Esophagus muscularis mucosa (tissue), 4 donors: ENCODE measurements around the gene ACIN1. TPM values are rescaled to one million over a fixed set of nuclear protein-coding genes. Genes with fewer than 3 reads are reported as not detected.

ENCODE experiments used
- DNase-seq: peaks from one replicate; pipeline ENCODE4 v3.0.0-alpha.2; 2017; ENCODE audit errors: extremely low spot score
- H3K27ac ChIP-seq, 4 donors: fragments of 200-600 bp; sonication (generic); replicated peaks in 1 of 4; 1 replicate in 3 of 4; 2 replicates in 1 of 4; pipeline ENCODE4 v1.5.1; 2016 to 2019; ENCODE audit warnings: mild to moderate bottlenecking in 1 of 4
- H3K27me3 ChIP-seq, 4 donors: fragments of 200-600 bp; sonication (generic); one replicate each; pipeline versions ENCODE4 v1.5.1 to v1.6.0; 2016 to 2019
- H3K36me3 ChIP-seq, 4 donors: fragments of 200-600 bp; sonication (generic); one replicate each; pipeline ENCODE4 v1.5.1; 2016 to 2019
- H3K4me1 ChIP-seq, 4 donors: fragments of 200-600 bp; sonication (generic); one replicate each; pipeline ENCODE4 v1.5.1; 2016 to 2019
- H3K4me3 ChIP-seq, 4 donors: fragments of 200-600 bp; sonication (generic); 1 replicate in 2 of 4; 2 replicates in 2 of 4; pipeline ENCODE4 v1.5.1; 2016 to 2019; ENCODE audit warnings: mild to moderate bottlenecking in 4 of 4, moderate library complexity in 1 of 4
- H3K9me3 ChIP-seq, 4 donors: fragments of 200-600 bp; sonication (generic); 1 replicate in 3 of 4; 2 replicates in 1 of 4; pipeline ENCODE4 v1.5.1; 2016 to 2019
- CTCF ChIP-seq, 3 experiments: fragments of 200-600 bp in 2 of 3; fragments of 450-650 bp in 1 of 3; sonication (generic) in 2 of 3; IDR thresholded peaks; one replicate each; pipeline ENCODE4 v1.5.1; 2017 to 2019; ENCODE audit warnings: antibody characterized with exemption in 3 of 3, mild to moderate bottlenecking in 2 of 3, moderate library complexity in 1 of 3
- EP300 ChIP-seq: sonication (generic); formaldehyde crosslinking; IDR thresholded peaks from one replicate; pipeline ENCODE4 v1.6.1; 2017; ENCODE audit warnings: antibody characterized with exemption
- POLR2A ChIP-seq: fragments of 450-650 bp; IDR thresholded peaks from one replicate; pipeline ENCODE4 v1.6.1; 2017; ENCODE audit warnings: antibody characterized with exemption, moderate library complexity, mild to moderate bottlenecking, low read depth
- POLR2AphosphoS5 ChIP-seq, 2 donors: sonication (generic); formaldehyde crosslinking; IDR thresholded peaks; one replicate each; pipeline ENCODE4 v1.6.1; 2017; ENCODE audit warnings: antibody characterized with exemption in 2 of 2
- WGBS: methylation state at CpG from one replicate; pipeline ENCODE4 v1.1.5; 2018; 5-methylcytosine and 5-hydroxymethylcytosine counted together
- intact Hi-C: fragments of 100-400 bp; cut with DNase I; formaldehyde crosslinking; loops from one replicate; pipeline ENCODE4 v1.15.1; 2023
- total RNA-seq, 4 donors: library from RNA; depleted of rRNA; stranded (reverse); fragments of >200 nt; gene quantifications; one replicate each; pipeline versions ENCODE4 v1.1.0 to v1.2.1, GENCODE V29; 2016

ACIN1 gene
- total RNA-seq, 4 donors from 2014 or later: 60.1 to 101 (median 89.5) TPM

- Histone ChIP-seq H3K4me1 (peaks cover 0 to 22% (median 11%) of the 10 kb centered on the region in 4 donors), H3K27me3 (no peaks in the 10 kb centered on the region), H3K27ac (no peak overlapping the region), H3K9me3 (no peaks in the 10 kb centered on the region), H3K36me3 (peaks cover 11 to 52% (median 45%) of the 10 kb centered on the region in 4 donors), H3K4me3 (no peak overlapping the region)
- intact Hi-C loops: no loop called here
- 64% methylated on average over 7 of the region's 7 CpGs for WGBS
- TF ChIP-seq POLR2AphosphoS5 (IDR thresholded peaks at IDR 0.05): no peak
- TF ChIP-seq EP300: no peak
- TF ChIP-seq CTCF (IDR thresholded peaks at IDR 0.05): no peak
- TF ChIP-seq POLR2A: no peak
- DNase-seq: no peak
Observed at GRCh38 chr14:23024612-23025075, 70.3 kb downstream of the ACIN1 start.

GRCh38 chr14:23023795-23024152 lies 71.2 kb downstream of the ACIN1 start:
- WGBS: 90% methylated on average over 2 of the region's 2 CpGs
- DNase-seq: no peak
- Histone ChIP-seq H3K9me3 (no peaks in the 10 kb centered on the region), H3K4me3 (no peak overlapping the region), H3K27me3 (no peaks in the 10 kb centered on the region), H3K36me3 (peaks cover 11 to 44% (median 36%) of the 10 kb centered on the region in 4 donors), H3K4me1 (peaks cover 0 to 16% (median 6%) of the 10 kb centered on the region in 4 donors), H3K27ac (no peak overlapping the region)
- intact Hi-C loops: no loop called here
- no peak for TF ChIP-seq EP300
- TF ChIP-seq POLR2A: no peak
- no peak for TF ChIP-seq POLR2AphosphoS5 (IDR thresholded peaks at IDR 0.05)
- no peak for TF ChIP-seq CTCF (IDR thresholded peaks at IDR 0.05)

GRCh38 chr14:23023022-23023794 lies 71.7 kb downstream of the ACIN1 start:
- no peak for TF ChIP-seq CTCF (IDR thresholded peaks at IDR 0.05)
- peaks cover 0 to 10% (median 4%) of the 10 kb centered on the region in 4 donors for H3K4me1 ChIP-seq
- peaks cover 11 to 38% (median 32%) of the 10 kb centered on the region in 4 donors for H3K36me3 ChIP-seq
- no peaks in the 10 kb centered on the region for H3K9me3 ChIP-seq
- H3K27me3 ChIP-seq: no peaks in the 10 kb centered on the region
- no peak for DNase-seq
- no peak overlapping the region for H3K4me3 ChIP-seq
- intact Hi-C loops: no loop called here
- H3K27ac ChIP-seq: no peak overlapping the region
- 79% methylated on average over 8 of the region's 8 CpGs for WGBS

GRCh38 chr14:23021889-23022442 lies 73.0 kb downstream of the ACIN1 start:
- H3K27ac ChIP-seq: no peak overlapping the region
- DNase-seq: no peak
- no peaks in the 10 kb centered on the region for H3K9me3 ChIP-seq
- peaks cover 0 to 3% (median 0%) of the 10 kb centered on the region in 4 donors for H3K4me1 ChIP-seq
- 55% methylated on average over 7 of the region's 7 CpGs for WGBS
- H3K27me3 ChIP-seq: no peaks in the 10 kb centered on the region
- TF ChIP-seq CTCF (IDR thresholded peaks at IDR 0.05): no peak
- intact Hi-C loops: no loop called here
- peaks cover 11 to 31% (median 24%) of the 10 kb centered on the region in 4 donors for H3K36me3 ChIP-seq
- no peak overlapping the region for H3K4me3 ChIP-seq
